RWPE2 (cell line): ENCODE data around the gene DNAJA4.

ENCODE experiments used
- ATAC-seq: fragments of 200-7000 bp; cut with Tn5 transposase; 3 replicates; pipeline ENCODE4 v1.9.1; 2021; ENCODE audit warnings: low read depth
- DNase-seq: peaks from one replicate; pipeline ENCODE4 v3.0.0-alpha.2; 2020; ENCODE audit warnings: low spot score
- H3K27ac ChIP-seq: fragments of 450-650 bp; 2 replicates; pipeline ENCODE4 v1.5.1; 2017; ENCODE audit warnings: mild to moderate bottlenecking; ENCODE audit not compliant: poor library complexity, severe bottlenecking
- H3K27me3 ChIP-seq: fragments of 250-450 bp; sonication (Bioruptor Pico); 2 replicates; pipeline ENCODE4 v1.5.1; 2021; ENCODE audit warnings: mild to moderate bottlenecking, moderate library complexity; ENCODE audit not compliant: insufficient read depth, poor library complexity, severe bottlenecking
- H3K36me3 ChIP-seq: fragments of 250-450 bp; sonication (Bioruptor Pico); 2 replicates; pipeline ENCODE4 v1.5.1; 2020; ENCODE audit warnings: low read depth, mild to moderate bottlenecking, moderate library complexity
- H3K4me1 ChIP-seq: fragments of 250-450 bp; sonication (Bioruptor Pico); 2 replicates; pipeline ENCODE4 v1.5.1; 2021; ENCODE audit warnings: mild to moderate bottlenecking, moderate library complexity; ENCODE audit not compliant: insufficient read depth, poor library complexity, severe bottlenecking
- H3K4me3 ChIP-seq: fragments of 250-450 bp; sonication (Bioruptor Pico); 2 replicates; pipeline ENCODE4 v1.5.1; 2021; ENCODE audit warnings: mild to moderate bottlenecking, moderate library complexity; ENCODE audit not compliant: severe bottlenecking
- H3K9me3 ChIP-seq: fragments of 250-450 bp; sonication (Bioruptor Pico); 2 replicates; pipeline ENCODE4 v1.5.1; 2021; ENCODE audit warnings: mild to moderate bottlenecking, moderate library complexity; ENCODE audit not compliant: severe bottlenecking
- CTCF ChIP-seq: fragments of 450-650 bp; IDR thresholded peaks from one replicate; pipeline ENCODE4 v1.5.1; 2017; ENCODE audit warnings: mild to moderate bottlenecking, moderate library complexity; ENCODE audit not compliant: poor library complexity, severe bottlenecking

DNAJA4 gene

GRCh38 chr15:78308422-78309032, 44.2 kb downstream of the DNAJA4 start:
- peak; percentile 83 for ATAC-seq

GRCh38 chr15:78311292-78311691, 46.9 kb downstream of the DNAJA4 start:
- DNase-seq (no peak), ATAC-seq (no peak)
- no peaks in the 10 kb centered on the region for H3K9me3 ChIP-seq
- no peak for TF ChIP-seq CTCF
- H3K4me1 ChIP-seq, result peaks cover 2% of the 10 kb centered on the region
- no peaks in the 10 kb centered on the region for H3K27me3 ChIP-seq
- no peak overlapping the region for H3K27ac ChIP-seq
- H3K4me3 ChIP-seq, result no peak overlapping the region
- no peaks in the 10 kb centered on the region for H3K36me3 ChIP-seq

More at GRCh38 chr15:78308422-78309032, 44.2 kb downstream of the DNAJA4 start:
- H3K36me3 ChIP-seq, result no peaks in the 10 kb centered on the region
- H3K4me1 ChIP-seq, result peaks cover 8% of the 10 kb centered on the region
- TF ChIP-seq CTCF, result peak; percentile 98
- peak; percentile 86 for DNase-seq
- H3K27me3 ChIP-seq, result no peaks in the 10 kb centered on the region
- H3K9me3 ChIP-seq, result no peaks in the 10 kb centered on the region
- H3K27ac ChIP-seq, result no peak overlapping the region
- no peak overlapping the region for H3K4me3 ChIP-seq

- no peaks in the 10 kb centered on the region for H3K4me1 ChIP-seq
- TF ChIP-seq CTCF, result no peak
- no peaks in the 10 kb centered on the region for H3K9me3 ChIP-seq
- no peaks in the 10 kb centered on the region for H3K27me3 ChIP-seq
- no peak for ATAC-seq
- H3K27ac ChIP-seq, result no peak overlapping the region
- no peak overlapping the region for H3K4me3 ChIP-seq
- H3K36me3 ChIP-seq, result no peaks in the 10 kb centered on the region
- DNase-seq, result no peak
Observed at GRCh38 chr15:78312536-78312935, 48.2 kb downstream of the DNAJA4 start.

GRCh38 chr15:78312957-78313356, 48.6 kb downstream of the DNAJA4 start:
- TF ChIP-seq CTCF, result no peak
- ATAC-seq (no peak), DNase-seq (no peak)
- H3K27me3 ChIP-seq, result no peaks in the 10 kb centered on the region
- H3K4me1 ChIP-seq, result no peaks in the 10 kb centered on the region
- H3K36me3 ChIP-seq, result no peaks in the 10 kb centered on the region
- no peak overlapping the region for H3K4me3 ChIP-seq
- H3K27ac ChIP-seq, result no peak overlapping the region
- no peaks in the 10 kb centered on the region for H3K9me3 ChIP-seq

GRCh38 chr15:78313383-78313782, 49.0 kb downstream of the DNAJA4 start:
- H3K4me3 ChIP-seq, result no peak overlapping the region
- DNase-seq (no peak), ATAC-seq (no peak)
- no peak for TF ChIP-seq CTCF
- no peaks in the 10 kb centered on the region for H3K36me3 ChIP-seq
- no peaks in the 10 kb centered on the region for H3K4me1 ChIP-seq
- H3K27ac ChIP-seq, result no peak overlapping the region
- H3K27me3 ChIP-seq, result no peaks in the 10 kb centered on the region
- no peaks in the 10 kb centered on the region for H3K9me3 ChIP-seq
